ENCODE results near the gene JPH3.
A peak's percentile ranks its signal among the peaks of the same experiment; 100 is the strongest.

Gene JPH3

DNA sequence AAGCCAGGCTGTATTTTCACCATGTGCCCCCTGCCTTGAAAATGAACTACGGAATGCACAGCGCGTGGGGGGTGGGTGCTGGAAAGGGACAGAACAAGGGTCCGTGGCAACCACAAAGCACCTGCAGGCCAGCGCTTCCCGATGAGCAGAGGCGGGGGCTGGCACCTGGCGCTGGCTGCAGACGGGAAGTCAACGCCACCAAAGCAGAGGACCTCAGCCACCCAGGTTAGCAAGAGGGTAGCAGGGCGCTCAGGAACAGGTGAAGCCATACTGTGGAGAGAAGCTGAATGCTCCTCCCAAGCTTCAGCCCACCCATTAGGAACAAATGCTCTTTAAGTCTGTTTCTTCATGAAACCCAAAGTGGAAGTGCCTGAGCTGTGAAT is 98.8 kb downstream of the JPH3 start:
- H3K27ac ChIP-seq (ENCODE audit: low read depth, low read length), result peak overlapping the region; percentile 100
- H3K4me1 ChIP-seq (ENCODE audit: control insufficient read depth, low read length), result peaks cover 95% of the 10 kb centered on the region

DNA sequence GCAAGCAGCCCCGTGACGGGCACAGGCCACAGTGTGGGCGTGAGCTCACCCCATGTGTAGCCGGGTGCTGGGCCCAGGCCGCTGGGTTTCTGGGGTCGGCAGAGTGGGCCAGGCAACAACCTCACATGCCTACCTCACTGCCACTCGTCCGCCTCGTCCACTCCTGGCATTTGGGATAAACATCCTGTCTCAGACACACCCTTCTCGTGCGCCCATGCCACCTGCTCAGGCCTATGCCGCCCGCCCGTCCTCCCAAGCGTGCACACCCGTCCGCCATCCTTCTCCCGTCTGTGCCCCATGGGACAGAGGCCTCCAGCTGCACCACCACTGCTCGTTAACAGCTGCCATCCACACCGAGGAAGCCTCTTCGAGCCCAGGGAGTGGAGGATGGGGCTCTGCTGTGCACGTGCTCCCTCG is 99.2 kb downstream of the JPH3 start:
- H3K4me2 ChIP-seq (ENCODE audit: low read length), result peak overlapping the region; percentile 91
- peaks cover 51% of the 10 kb centered on the region for H3F3A ChIP-seq (ENCODE audit: control insufficient read depth, insufficient read depth)
- H3K9me3 ChIP-seq (ENCODE audit: control insufficient read depth, insufficient read depth, low read length), result no peaks in the 10 kb centered on the region
- peaks cover 44% of the 10 kb centered on the region for H3K79me2 ChIP-seq (ENCODE audit: control insufficient read depth, low read length)
- peak overlapping the region; percentile 100 for H3K27ac ChIP-seq (ENCODE audit: low read depth, low read length)
- no peaks in the 10 kb centered on the region for H3K9me2 ChIP-seq (replicated peaks; ENCODE audit: control insufficient read depth, low read length)
- H3K27me3 ChIP-seq (ENCODE audit: control insufficient read depth, low read length), result no peaks in the 10 kb centered on the region
- peak overlapping the region; percentile 73 for H3K4me3 ChIP-seq (ENCODE audit: low read length)
- peaks cover 99% of the 10 kb centered on the region for H3K4me1 ChIP-seq (ENCODE audit: control insufficient read depth, low read length)
- H3K36me3 ChIP-seq (ENCODE audit: control insufficient read depth, low read length), result peaks cover 84% of the 10 kb centered on the region
- TF ChIP-seq EZH2phosphoT487 (IDR thresholded peaks at IDR 0.05; ENCODE audit: borderline replicate concordance, low read length), result no peak
- TF ChIP-seq, protein P1, sequence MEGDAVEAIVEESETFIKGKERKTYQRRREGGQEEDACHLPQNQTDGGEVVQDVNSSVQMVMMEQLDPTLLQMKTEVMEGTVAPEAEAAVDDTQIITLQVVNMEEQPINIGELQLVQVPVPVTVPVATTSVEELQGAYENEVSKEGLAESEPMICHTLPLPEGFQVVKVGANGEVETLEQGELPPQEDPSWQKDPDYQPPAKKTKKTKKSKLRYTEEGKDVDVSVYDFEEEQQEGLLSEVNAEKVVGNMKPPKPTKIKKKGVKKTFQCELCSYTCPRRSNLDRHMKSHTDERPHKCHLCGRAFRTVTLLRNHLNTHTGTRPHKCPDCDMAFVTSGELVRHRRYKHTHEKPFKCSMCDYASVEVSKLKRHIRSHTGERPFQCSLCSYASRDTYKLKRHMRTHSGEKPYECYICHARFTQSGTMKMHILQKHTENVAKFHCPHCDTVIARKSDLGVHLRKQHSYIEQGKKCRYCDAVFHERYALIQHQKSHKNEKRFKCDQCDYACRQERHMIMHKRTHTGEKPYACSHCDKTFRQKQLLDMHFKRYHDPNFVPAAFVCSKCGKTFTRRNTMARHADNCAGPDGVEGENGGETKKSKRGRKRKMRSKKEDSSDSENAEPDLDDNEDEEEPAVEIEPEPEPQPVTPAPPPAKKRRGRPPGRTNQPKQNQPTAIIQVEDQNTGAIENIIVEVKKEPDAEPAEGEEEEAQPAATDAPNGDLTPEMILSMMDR (IDR thresholded peaks at IDR 0.05; ENCODE audit: low read depth, low read length, poor library complexity, severe bottlenecking), result no peak
- no peaks in the 10 kb centered on the region for H4K20me1 ChIP-seq (ENCODE audit: control insufficient read depth, insufficient read depth, low read depth, low read length)

More for the DNA sequence above, 98.8 kb downstream of the JPH3 start:
- Histone ChIP-seq H3K9me2 (replicated peaks; ENCODE audit: control insufficient read depth, low read length) (no peaks in the 10 kb centered on the region), H3F3A (ENCODE audit: control insufficient read depth, insufficient read depth) (peaks cover 51% of the 10 kb centered on the region), H3K4me3 (ENCODE audit: low read length) (peak overlapping the region; percentile 73), H3K36me3 (ENCODE audit: control insufficient read depth, low read length) (peaks cover 84% of the 10 kb centered on the region), H3K9me3 (ENCODE audit: control insufficient read depth, insufficient read depth, low read length) (no peaks in the 10 kb centered on the region), H3K27me3 (ENCODE audit: control insufficient read depth, low read length) (no peaks in the 10 kb centered on the region), H3K79me2 (ENCODE audit: control insufficient read depth, low read length) (peaks cover 40% of the 10 kb centered on the region), H3K4me2 (ENCODE audit: low read length) (peak overlapping the region; percentile 91), H4K20me1 (ENCODE audit: control insufficient read depth, insufficient read depth, low read depth, low read length) (no peaks in the 10 kb centered on the region)
- TF ChIP-seq, protein P1 (IDR thresholded peaks at IDR 0.05; ENCODE audit: low read depth, low read length, poor library complexity, severe bottlenecking), result no peak
- TF ChIP-seq EZH2phosphoT487 (IDR thresholded peaks at IDR 0.05; ENCODE audit: borderline replicate concordance, low read length), result no peak

DNA sequence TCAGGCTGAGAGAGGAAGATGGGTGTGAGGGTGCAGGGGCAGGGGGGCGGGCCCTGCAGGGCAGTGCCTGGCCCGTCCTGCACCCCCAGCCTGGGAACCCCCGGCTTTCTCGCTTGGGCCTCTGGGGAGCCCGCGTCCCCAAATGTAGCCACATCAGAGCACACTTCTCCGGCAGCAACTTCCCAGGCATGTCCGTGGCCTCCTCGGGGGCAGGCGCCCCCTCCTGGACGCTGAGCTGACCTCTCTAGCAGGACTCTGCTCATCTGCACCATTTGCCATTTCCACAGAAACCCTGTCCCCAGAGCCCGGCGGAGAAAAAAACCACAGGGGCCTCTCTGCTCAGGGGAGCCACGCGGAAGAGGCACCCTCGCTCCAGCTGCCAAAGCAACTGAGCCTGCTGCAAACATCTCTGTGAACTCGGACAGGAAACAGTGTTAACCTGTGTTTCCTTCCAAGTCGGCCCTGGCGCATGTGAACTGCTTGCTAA is 100.1 kb downstream of the JPH3 start:
- Histone ChIP-seq H3K9me3 (ENCODE audit: control insufficient read depth, insufficient read depth, low read length) (no peaks in the 10 kb centered on the region), H4K20me1 (ENCODE audit: control insufficient read depth, insufficient read depth, low read depth, low read length) (no peaks in the 10 kb centered on the region), H3K36me3 (ENCODE audit: control insufficient read depth, low read length) (peaks cover 84% of the 10 kb centered on the region), H3K27me3 (ENCODE audit: control insufficient read depth, low read length) (no peaks in the 10 kb centered on the region), H3F3A (ENCODE audit: control insufficient read depth, insufficient read depth) (peaks cover 51% of the 10 kb centered on the region), H3K79me2 (ENCODE audit: control insufficient read depth, low read length) (peaks cover 45% of the 10 kb centered on the region), H3K4me3 (ENCODE audit: low read length) (peak overlapping the region; percentile 73), H3K4me1 (ENCODE audit: control insufficient read depth, low read length) (peaks cover 100% of the 10 kb centered on the region), H3K27ac (ENCODE audit: low read depth, low read length) (peak overlapping the region; percentile 100), H3K9me2 (replicated peaks; ENCODE audit: control insufficient read depth, low read length) (no peaks in the 10 kb centered on the region), H3K4me2 (ENCODE audit: low read length) (peak overlapping the region; percentile 91)
- TF ChIP-seq, protein P1 (IDR thresholded peaks at IDR 0.05; ENCODE audit: low read depth, low read length, poor library complexity, severe bottlenecking), result peak; percentile 76
- no peak for TF ChIP-seq EZH2phosphoT487 (IDR thresholded peaks at IDR 0.05; ENCODE audit: borderline replicate concordance, low read length)

Data from DOHH2 (cell line).